ENCODE measurements around the gene FCSK.

FCSK gene

GRCh38 chr16:70440009-70440692 is 14.2 kb upstream of the FCSK start:
- TF ChIP-seq RAD21 (IDR thresholded peaks at IDR 0.05; ENCODE audit: low read depth) (no peak), ZBTB7A (IDR thresholded peaks at IDR 0.05; ENCODE audit: low read depth) (no peak), CEBPB (IDR thresholded peaks at IDR 0.05) (no peak), NFIC (IDR thresholded peaks at IDR 0.05) (no peak), USF1 (IDR thresholded peaks at IDR 0.05) (no peak), EP300 (IDR thresholded peaks at IDR 0.05; ENCODE audit: borderline replicate concordance) (no peak), TEAD4 (IDR thresholded peaks at IDR 0.05) (no peak), CREB1 (IDR thresholded peaks at IDR 0.05; ENCODE audit: low read depth) (no peak), YY1 (IDR thresholded peaks at IDR 0.05; ENCODE audit: low read depth) (no peak), EGR1 (IDR thresholded peaks at IDR 0.05) (no peak), TAF1 (IDR thresholded peaks at IDR 0.05; ENCODE audit: low read depth) (no peak), REST (IDR thresholded peaks at IDR 0.05; ENCODE audit: low read depth) (no peak), FOXM1 (IDR thresholded peaks at IDR 0.05; ENCODE audit: borderline replicate concordance, low read depth) (no peak), MAX (IDR thresholded peaks at IDR 0.05) (no peak), TCF12 (IDR thresholded peaks at IDR 0.05; ENCODE audit: low read depth) (no peak)

DNA sequence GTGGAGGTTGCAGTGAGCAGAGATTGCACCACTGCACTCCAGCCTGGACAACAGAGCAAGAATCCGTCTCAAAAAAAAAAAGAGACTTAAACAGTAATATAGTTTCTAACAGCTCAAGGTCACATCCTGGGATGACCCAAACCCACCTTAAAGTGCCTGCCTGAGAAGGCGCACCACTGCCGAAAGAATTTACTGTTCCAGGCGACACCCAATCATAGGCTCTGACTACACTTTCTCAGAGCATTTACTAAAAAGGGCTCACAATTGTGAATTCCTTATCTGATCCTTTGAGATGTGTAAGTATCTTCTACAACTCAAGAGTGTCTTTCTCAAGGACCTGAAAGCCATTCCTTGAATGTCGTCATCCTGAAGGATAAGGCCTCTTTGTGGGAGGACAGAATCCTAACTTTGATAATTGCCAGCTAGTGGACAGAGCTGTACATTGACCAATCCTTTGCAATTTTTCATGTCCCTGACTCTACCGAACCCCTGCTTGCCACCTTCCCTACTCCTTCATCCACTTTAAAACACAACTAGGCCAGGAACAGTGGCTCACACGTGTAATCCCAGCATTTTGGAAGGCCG is 12.9 kb upstream of the FCSK start:
- TF ChIP-seq TEAD4 (IDR thresholded peaks at IDR 0.05) (no peak), CREB1 (IDR thresholded peaks at IDR 0.05; ENCODE audit: low read depth) (no peak), TCF12 (IDR thresholded peaks at IDR 0.05; ENCODE audit: low read depth) (no peak), USF1 (IDR thresholded peaks at IDR 0.05) (no peak), NFIC (IDR thresholded peaks at IDR 0.05) (no peak), FOXM1 (IDR thresholded peaks at IDR 0.05; ENCODE audit: borderline replicate concordance, low read depth) (no peak), TAF1 (IDR thresholded peaks at IDR 0.05; ENCODE audit: low read depth) (no peak), EP300 (IDR thresholded peaks at IDR 0.05; ENCODE audit: borderline replicate concordance) (no peak), EGR1 (IDR thresholded peaks at IDR 0.05) (no peak), RAD21 (IDR thresholded peaks at IDR 0.05; ENCODE audit: low read depth) (no peak), CEBPB (IDR thresholded peaks at IDR 0.05) (no peak), REST (IDR thresholded peaks at IDR 0.05; ENCODE audit: low read depth) (no peak)

DNA sequence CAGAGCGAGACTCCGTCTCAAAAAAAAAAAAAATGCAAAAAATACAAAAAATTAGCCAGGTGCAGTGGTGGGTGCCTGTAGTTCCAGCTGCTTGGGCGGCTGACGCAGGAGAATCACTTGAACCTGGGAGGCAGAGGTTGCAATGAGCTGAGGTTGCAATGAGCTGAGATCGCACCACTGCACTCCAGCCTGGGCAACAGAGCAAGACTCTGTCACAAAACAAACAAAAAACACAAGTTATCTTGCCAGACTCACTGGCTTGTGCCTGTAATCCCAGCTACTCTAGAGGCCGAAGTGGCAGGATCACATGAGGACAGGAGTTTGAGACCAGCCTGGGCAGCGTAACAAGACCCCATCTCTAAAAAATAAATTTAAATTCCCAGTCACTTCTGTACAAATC is 12.1 kb upstream of the FCSK start:
- TF ChIP-seq TCF12 (IDR thresholded peaks at IDR 0.05; ENCODE audit: low read depth) (no peak), RAD21 (IDR thresholded peaks at IDR 0.05; ENCODE audit: low read depth) (no peak), CREB1 (IDR thresholded peaks at IDR 0.05; ENCODE audit: low read depth) (no peak), CEBPB (IDR thresholded peaks at IDR 0.05) (no peak)

- no peak for TF ChIP-seq MAX (IDR thresholded peaks at IDR 0.05)
- TF ChIP-seq ZBTB7A (IDR thresholded peaks at IDR 0.05; ENCODE audit: low read depth) = no peak
- TF ChIP-seq YY1 (IDR thresholded peaks at IDR 0.05; ENCODE audit: low read depth) = no peak
- no peak for TF ChIP-seq NFIC (IDR thresholded peaks at IDR 0.05)
- no peak for TF ChIP-seq EGR1 (IDR thresholded peaks at IDR 0.05)
- TF ChIP-seq TCF12 (IDR thresholded peaks at IDR 0.05; ENCODE audit: low read depth) = no peak
Measured at GRCh38 chr16:70444249-70445063, 9.9 kb upstream of the FCSK start.

DNA sequence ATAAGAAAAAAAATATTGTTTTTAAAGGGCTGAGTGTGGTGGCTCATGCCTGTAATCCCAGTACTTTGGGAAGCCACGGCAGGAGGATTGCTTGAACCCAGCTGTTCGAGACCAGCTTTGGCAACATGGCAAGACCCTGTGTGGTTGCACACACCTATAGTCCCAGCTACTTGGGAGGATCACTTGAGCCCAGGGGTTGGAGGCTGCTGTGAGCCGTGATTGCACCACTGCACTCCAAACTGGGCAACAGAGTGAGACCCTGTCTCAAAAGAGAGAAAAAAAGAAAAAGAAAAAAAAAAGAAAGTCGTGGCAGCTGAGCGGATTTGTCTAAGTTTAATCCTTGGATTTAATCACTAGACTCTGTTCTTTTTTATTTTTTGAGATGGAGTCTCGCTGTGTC is 6.3 kb upstream of the FCSK start:
- TF ChIP-seq FOXM1 (IDR thresholded peaks at IDR 0.05; ENCODE audit: borderline replicate concordance, low read depth) (no peak), EGR1 (IDR thresholded peaks at IDR 0.05) (no peak), CREB1 (IDR thresholded peaks at IDR 0.05; ENCODE audit: low read depth) (no peak), NFIC (IDR thresholded peaks at IDR 0.05) (no peak), EP300 (IDR thresholded peaks at IDR 0.05; ENCODE audit: borderline replicate concordance) (no peak)
